ENCODE measurements around the gene ARHGEF10L.
"Not testable (repeated sequence)": the region's sequence is repeated elsewhere in the genome, so short reads cannot be mapped to it uniquely, and the experiment has no call there.

Gene ARHGEF10L, protein sequence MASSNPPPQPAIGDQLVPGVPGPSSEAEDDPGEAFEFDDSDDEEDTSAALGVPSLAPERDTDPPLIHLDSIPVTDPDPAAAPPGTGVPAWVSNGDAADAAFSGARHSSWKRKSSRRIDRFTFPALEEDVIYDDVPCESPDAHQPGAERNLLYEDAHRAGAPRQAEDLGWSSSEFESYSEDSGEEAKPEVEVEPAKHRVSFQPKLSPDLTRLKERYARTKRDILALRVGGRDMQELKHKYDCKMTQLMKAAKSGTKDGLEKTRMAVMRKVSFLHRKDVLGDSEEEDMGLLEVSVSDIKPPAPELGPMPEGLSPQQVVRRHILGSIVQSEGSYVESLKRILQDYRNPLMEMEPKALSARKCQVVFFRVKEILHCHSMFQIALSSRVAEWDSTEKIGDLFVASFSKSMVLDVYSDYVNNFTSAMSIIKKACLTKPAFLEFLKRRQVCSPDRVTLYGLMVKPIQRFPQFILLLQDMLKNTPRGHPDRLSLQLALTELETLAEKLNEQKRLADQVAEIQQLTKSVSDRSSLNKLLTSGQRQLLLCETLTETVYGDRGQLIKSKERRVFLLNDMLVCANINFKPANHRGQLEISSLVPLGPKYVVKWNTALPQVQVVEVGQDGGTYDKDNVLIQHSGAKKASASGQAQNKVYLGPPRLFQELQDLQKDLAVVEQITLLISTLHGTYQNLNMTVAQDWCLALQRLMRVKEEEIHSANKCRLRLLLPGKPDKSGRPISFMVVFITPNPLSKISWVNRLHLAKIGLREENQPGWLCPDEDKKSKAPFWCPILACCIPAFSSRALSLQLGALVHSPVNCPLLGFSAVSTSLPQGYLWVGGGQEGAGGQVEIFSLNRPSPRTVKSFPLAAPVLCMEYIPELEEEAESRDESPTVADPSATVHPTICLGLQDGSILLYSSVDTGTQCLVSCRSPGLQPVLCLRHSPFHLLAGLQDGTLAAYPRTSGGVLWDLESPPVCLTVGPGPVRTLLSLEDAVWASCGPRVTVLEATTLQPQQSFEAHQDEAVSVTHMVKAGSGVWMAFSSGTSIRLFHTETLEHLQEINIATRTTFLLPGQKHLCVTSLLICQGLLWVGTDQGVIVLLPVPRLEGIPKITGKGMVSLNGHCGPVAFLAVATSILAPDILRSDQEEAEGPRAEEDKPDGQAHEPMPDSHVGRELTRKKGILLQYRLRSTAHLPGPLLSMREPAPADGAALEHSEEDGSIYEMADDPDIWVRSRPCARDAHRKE (N-terminal part only)

GRCh38 chr1:17539477-17540254 is at the start of gene ARHGEF10L:
Gene ARHGEF10L (plus strand): TSS chr1:17539698. CDS start chr1:17580596, 40,898 bp downstream.
- H3K36me3 ChIP-seq (ENCODE audit: control insufficient read depth, insufficient read depth, low read length) = no peaks in the 10 kb centered on the region
- H3K4me1 ChIP-seq (ENCODE audit: control insufficient read depth, insufficient read depth, low read length) = peaks cover 37% of the 10 kb centered on the region

DNA sequence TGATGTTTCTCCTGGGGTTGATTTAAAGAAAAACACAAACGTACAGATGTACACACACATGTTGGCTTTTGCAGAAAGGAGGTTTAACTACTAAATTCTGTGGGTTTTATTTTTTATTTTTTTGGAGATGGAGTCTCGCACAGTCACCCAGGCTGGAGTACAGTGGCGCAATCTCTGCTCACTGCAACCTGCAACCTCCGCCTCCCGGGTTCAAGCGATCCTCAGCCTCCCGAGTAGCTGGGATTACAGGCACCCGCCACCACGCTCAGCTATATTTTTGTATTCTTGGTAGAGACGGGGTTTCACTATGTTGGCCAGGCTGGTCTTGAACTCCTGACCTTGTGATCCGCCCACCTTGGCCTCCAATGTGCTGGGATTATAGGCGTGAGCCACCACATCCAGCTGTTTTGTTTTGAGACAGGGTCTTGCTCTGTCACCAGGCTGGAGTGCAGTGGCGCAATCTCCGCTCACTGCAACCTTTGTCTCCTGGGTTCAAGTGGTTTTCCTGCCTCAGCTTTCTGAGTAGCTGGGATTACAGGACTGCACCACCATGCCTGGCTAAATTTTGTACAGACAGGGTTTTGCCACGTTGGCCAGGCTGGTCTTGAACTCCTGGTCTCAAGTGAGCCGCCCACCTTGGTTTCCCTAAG is 49.6 kb upstream of the ARHGEF10L start:
- not testable (repeated sequence) for H3K9me3 ChIP-seq (ENCODE audit: control insufficient read depth, low read length); H3K27me3 ChIP-seq (ENCODE audit: control insufficient read depth, insufficient read depth, low read length); H3K36me3 ChIP-seq (ENCODE audit: control insufficient read depth, insufficient read depth, low read length); H3K9ac ChIP-seq (ENCODE audit: low read length); H3K4me3 ChIP-seq (ENCODE audit: low read length); H3K4me1 ChIP-seq (ENCODE audit: control insufficient read depth, insufficient read depth, low read length)

More at GRCh38 chr1:17539477-17540254, at the start of gene ARHGEF10L:
- peak within 1 kb of the TSS; percentile 84 for H3K9ac ChIP-seq (ENCODE audit: low read length)
- H3K27me3 ChIP-seq (ENCODE audit: control insufficient read depth, insufficient read depth, low read length) = no peaks in the 10 kb centered on the region
- H3K9me3 ChIP-seq (ENCODE audit: control insufficient read depth, low read length) = no peaks in the 10 kb centered on the region
- H3K4me3 ChIP-seq (ENCODE audit: low read length) = peak within 1 kb of the TSS; percentile 41

- not testable (repeated sequence) for H3K9ac ChIP-seq (ENCODE audit: low read length); H3K4me3 ChIP-seq (ENCODE audit: low read length); H3K27me3 ChIP-seq (ENCODE audit: control insufficient read depth, insufficient read depth, low read length)
These were observed 48.8 kb upstream of the ARHGEF10L start for GRCh38 chr1:17490667-17491066.

GRCh38 chr1:17494114-17494729 is 45.3 kb upstream of the ARHGEF10L start:
- H3K4me1 ChIP-seq (ENCODE audit: control insufficient read depth, insufficient read depth, low read length) = no peaks in the 10 kb centered on the region
- H3K4me3 ChIP-seq (ENCODE audit: low read length) = no peak overlapping the region
- no peaks in the 10 kb centered on the region for H3K27me3 ChIP-seq (ENCODE audit: control insufficient read depth, insufficient read depth, low read length)
- no peaks in the 10 kb centered on the region for H3K9me3 ChIP-seq (ENCODE audit: control insufficient read depth, low read length)
- H3K9ac ChIP-seq (ENCODE audit: low read length) = no peak overlapping the region
- no peaks in the 10 kb centered on the region for H3K36me3 ChIP-seq (ENCODE audit: control insufficient read depth, insufficient read depth, low read length)

More at GRCh38 chr1:17490667-17491066, 48.8 kb upstream of the ARHGEF10L start:
- not testable (repeated sequence) for H3K9me3 ChIP-seq (ENCODE audit: control insufficient read depth, low read length); H3K4me1 ChIP-seq (ENCODE audit: control insufficient read depth, insufficient read depth, low read length); H3K36me3 ChIP-seq (ENCODE audit: control insufficient read depth, insufficient read depth, low read length)

- H3K4me1 ChIP-seq (ENCODE audit: control insufficient read depth, insufficient read depth, low read length) = no peaks in the 10 kb centered on the region
- H3K36me3 ChIP-seq (ENCODE audit: control insufficient read depth, insufficient read depth, low read length) = no peaks in the 10 kb centered on the region
- H3K9me3 ChIP-seq (ENCODE audit: control insufficient read depth, low read length) = no peaks in the 10 kb centered on the region
- no peak overlapping the region for H3K4me3 ChIP-seq (ENCODE audit: low read length)
- H3K9ac ChIP-seq (ENCODE audit: low read length) = no peak overlapping the region
- H3K27me3 ChIP-seq (ENCODE audit: control insufficient read depth, insufficient read depth, low read length) = no peaks in the 10 kb centered on the region
These were observed 43.1 kb upstream of the ARHGEF10L start for GRCh38 chr1:17496419-17496818.

DNA sequence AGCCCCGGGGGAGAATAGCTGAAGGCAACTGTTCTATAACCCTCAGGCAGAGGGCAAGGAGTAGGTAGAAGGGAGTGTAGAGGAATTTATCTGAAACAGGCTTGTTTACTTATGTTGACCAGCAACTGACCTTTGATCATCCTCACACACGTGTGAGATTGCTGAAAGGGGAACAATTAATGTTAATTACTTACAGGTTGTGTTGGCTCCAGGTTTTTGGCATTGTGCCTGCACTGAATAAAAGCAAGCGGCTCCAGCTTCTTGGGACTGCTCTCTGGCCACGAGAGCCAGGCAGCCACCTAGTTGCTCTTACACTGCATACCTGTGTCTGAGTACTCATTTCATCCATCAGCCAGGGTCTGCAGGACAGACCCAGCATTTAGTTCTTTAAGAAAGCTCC is 41.3 kb upstream of the ARHGEF10L start:
- no peaks in the 10 kb centered on the region for H3K27me3 ChIP-seq (ENCODE audit: control insufficient read depth, insufficient read depth, low read length)
- peaks cover 14% of the 10 kb centered on the region for H3K4me1 ChIP-seq (ENCODE audit: control insufficient read depth, insufficient read depth, low read length)
- no peak overlapping the region for H3K9ac ChIP-seq (ENCODE audit: low read length)
- H3K9me3 ChIP-seq (ENCODE audit: control insufficient read depth, low read length) = no peaks in the 10 kb centered on the region
- H3K4me3 ChIP-seq (ENCODE audit: low read length) = no peak overlapping the region
- no peaks in the 10 kb centered on the region for H3K36me3 ChIP-seq (ENCODE audit: control insufficient read depth, insufficient read depth, low read length)

DNA sequence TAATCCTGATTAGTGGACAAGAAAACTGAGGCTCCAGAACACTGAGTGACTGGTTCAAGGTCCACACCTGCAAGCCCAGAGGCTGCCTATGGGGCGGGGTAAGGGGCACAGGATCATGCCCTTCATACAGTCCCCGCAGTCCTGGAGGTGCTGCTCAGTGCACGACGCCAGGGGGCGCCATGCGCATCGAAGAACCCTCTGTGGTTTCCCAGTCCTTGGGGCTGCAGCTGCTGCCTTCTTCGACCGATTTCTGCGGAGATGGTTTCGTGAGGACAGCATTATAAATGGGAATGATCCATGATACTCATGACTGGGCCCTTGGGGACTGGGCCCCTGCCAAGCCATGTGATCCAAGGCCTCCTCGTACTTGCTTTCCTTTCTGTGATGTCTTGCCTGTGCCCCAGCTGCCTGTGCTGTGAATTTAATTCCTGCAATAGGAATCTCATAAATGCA is 37.1 kb upstream of the ARHGEF10L start:
- H3K4me3 ChIP-seq (ENCODE audit: low read length) = no peak overlapping the region
- H3K9ac ChIP-seq (ENCODE audit: low read length) = no peak overlapping the region
- no peaks in the 10 kb centered on the region for H3K27me3 ChIP-seq (ENCODE audit: control insufficient read depth, insufficient read depth, low read length)
- no peaks in the 10 kb centered on the region for H3K9me3 ChIP-seq (ENCODE audit: control insufficient read depth, low read length)
- no peaks in the 10 kb centered on the region for H3K36me3 ChIP-seq (ENCODE audit: control insufficient read depth, insufficient read depth, low read length)
- H3K4me1 ChIP-seq (ENCODE audit: control insufficient read depth, insufficient read depth, low read length) = peaks cover 14% of the 10 kb centered on the region

GRCh38 chr1:17503146-17503545 is 36.4 kb upstream of the ARHGEF10L start:
- Histone ChIP-seq H3K36me3 (ENCODE audit: control insufficient read depth, insufficient read depth, low read length) (no peaks in the 10 kb centered on the region), H3K4me1 (ENCODE audit: control insufficient read depth, insufficient read depth, low read length) (peaks cover 14% of the 10 kb centered on the region), H3K4me3 (ENCODE audit: low read length) (no peak overlapping the region), H3K27me3 (ENCODE audit: control insufficient read depth, insufficient read depth, low read length) (no peaks in the 10 kb centered on the region), H3K9me3 (ENCODE audit: control insufficient read depth, low read length) (no peaks in the 10 kb centered on the region), H3K9ac (ENCODE audit: low read length) (no peak overlapping the region)

- not testable (repeated sequence) for H3K9ac ChIP-seq (ENCODE audit: low read length); H3K36me3 ChIP-seq (ENCODE audit: control insufficient read depth, insufficient read depth, low read length); H3K9me3 ChIP-seq (ENCODE audit: control insufficient read depth, low read length); H3K27me3 ChIP-seq (ENCODE audit: control insufficient read depth, insufficient read depth, low read length); H3K4me3 ChIP-seq (ENCODE audit: low read length)
- peaks cover 10% of the 10 kb centered on the region for H3K4me1 ChIP-seq (ENCODE audit: control insufficient read depth, insufficient read depth, low read length)
These were observed 32.3 kb upstream of the ARHGEF10L start for GRCh38 chr1:17507200-17507599.

DNA sequence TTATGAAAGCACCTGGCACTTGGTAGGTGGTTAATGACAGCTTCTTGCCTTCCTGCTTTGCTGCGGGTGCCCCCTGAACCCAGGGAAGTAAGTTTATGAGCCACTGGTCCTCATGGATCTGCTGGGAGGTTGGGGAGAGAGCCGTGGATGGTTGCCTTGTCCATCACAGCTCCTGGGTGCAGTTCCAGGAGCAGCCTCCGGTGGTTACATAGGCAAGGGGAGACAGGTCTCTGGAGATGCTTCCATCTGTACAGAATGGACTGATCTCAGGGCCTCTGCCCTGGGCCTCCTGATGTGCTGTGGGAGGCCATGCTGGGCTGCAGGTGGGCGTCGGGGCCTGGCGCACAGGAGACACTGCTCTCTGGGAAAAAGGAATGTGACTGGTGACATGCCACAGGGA is 31.6 kb upstream of the ARHGEF10L start:
- Histone ChIP-seq H3K27me3 (ENCODE audit: control insufficient read depth, insufficient read depth, low read length) (no peaks in the 10 kb centered on the region), H3K9ac (ENCODE audit: low read length) (no peak overlapping the region), H3K4me1 (ENCODE audit: control insufficient read depth, insufficient read depth, low read length) (peaks cover 3% of the 10 kb centered on the region), H3K36me3 (ENCODE audit: control insufficient read depth, insufficient read depth, low read length) (no peaks in the 10 kb centered on the region), H3K9me3 (ENCODE audit: control insufficient read depth, low read length) (no peaks in the 10 kb centered on the region), H3K4me3 (ENCODE audit: low read length) (no peak overlapping the region)
